HG03103 (cell line): ENCODE measurements around the gene CHRNB1.

Experiments
- ATAC-seq: cut with Tn5 transposase; IDR thresholded peaks from one replicate; pipeline ENCODE4 v1.9.1; 2021; ENCODE audit warnings: low read depth; ENCODE audit not compliant: unreplicated experiment

CHRNB1 gene

DNA sequence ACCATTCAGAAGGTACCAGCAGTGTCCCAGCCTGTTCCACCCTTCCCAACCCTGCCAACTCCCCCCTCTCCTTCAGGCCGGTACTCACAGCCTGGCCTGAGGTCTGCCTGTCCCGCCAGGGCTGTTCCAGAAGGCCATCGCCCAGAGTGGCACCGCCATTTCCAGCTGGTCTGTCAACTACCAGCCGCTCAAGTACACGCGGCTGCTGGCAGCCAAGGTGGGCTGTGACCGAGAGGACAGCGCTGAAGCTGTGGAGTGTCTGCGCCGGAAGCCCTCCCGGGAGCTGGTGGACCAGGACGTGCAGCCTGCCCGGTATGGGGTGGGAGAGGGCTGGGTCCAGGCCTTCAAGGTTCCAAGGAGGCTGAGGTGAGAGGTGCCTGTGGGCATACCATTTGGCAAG, 30.0 kb upstream of the CHRNB1 start:
- no peak for ATAC-seq

DNA sequence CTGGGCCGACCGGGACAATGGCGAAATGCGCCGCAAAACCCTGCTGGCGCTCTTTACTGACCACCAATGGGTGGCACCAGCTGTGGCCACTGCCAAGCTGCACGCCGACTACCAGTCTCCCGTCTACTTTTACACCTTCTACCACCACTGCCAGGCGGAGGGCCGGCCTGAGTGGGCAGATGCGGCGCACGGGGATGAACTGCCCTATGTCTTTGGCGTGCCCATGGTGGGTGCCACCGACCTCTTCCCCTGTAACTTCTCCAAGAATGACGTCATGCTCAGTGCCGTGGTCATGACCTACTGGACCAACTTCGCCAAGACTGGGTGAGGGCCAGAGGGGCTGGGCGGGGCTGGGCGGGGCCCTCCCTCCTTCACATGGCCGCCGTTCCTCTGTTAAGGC, 29.1 kb upstream of the CHRNB1 start:
- no peak for ATAC-seq

DNA sequence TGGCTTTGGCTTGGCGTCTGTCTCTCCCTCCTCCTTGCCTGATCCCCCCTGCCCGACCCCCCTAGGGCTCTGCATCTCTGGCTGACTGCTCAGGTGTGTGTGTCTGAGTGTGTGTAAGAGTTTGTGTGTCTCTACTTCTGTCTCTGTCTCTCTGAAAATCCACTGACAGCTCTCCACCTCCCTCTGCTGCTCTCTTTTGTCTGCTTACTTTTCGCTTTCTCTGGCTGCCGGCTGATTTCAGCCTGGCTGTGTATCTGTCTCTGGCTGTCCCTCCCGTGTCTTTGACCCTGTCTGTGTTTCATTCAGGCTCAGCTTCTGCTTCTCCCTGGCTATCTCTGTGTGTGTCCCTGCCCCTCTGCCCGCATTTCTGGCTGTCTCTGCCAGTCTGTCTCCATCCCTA, 28.5 kb upstream of the CHRNB1 start:
- no peak for ATAC-seq

DNA sequence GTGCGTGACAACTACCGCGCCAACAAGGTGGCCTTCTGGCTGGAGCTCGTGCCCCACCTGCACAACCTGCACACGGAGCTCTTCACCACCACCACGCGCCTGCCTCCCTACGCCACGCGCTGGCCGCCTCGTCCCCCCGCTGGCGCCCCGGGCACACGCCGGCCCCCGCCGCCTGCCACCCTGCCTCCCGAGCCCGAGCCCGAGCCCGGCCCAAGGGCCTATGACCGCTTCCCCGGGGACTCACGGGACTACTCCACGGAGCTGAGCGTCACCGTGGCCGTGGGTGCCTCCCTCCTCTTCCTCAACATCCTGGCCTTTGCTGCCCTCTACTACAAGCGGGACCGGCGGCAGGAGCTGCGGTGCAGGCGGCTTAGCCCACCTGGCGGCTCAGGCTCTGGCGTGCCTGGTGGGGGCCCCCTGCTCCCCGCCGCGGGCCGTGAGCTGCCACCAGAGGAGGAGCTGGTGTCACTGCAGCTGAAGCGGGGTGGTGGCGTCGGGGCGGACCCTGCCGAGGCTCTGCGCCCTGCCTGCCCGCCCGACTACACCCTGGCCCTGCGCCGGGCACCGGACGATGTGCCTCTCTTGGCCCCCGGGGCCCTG, 27.7 kb upstream of the CHRNB1 start:
- ATAC-seq, result no peak

DNA sequence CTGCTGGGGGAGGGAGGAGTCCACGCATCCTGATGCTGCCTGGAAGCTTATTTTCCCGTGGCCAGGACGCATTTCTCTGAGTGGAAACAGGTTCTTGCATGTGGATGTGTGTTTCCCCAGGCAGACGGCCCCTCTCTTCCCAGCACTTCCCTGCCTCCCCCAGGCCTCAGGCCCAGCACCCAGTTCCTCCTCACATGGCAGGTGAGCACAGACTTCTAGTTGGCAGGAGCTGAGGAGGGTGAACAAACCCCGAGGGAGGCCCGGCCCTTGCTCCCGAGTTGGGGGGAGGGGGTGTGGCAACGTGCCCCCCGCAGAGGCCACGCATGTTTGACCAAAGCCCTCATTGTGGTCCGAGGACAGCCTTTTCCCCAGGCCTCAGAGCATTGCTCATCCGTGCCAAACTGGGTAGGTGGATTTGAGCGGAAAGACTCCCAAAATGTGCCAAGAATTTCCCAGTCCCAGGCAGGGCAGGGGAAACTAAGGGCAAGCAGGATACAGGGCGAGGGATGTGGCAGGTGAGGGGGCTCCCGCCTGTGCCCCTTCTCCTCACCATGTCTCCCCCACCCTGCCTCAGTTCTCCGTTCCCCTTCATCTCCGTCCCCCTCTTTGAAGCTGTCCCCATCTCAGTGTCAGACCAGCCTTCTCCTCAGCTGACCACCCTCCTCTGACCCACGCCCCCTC, 26.2 kb upstream of the CHRNB1 start:
- ATAC-seq, result no peak

DNA sequence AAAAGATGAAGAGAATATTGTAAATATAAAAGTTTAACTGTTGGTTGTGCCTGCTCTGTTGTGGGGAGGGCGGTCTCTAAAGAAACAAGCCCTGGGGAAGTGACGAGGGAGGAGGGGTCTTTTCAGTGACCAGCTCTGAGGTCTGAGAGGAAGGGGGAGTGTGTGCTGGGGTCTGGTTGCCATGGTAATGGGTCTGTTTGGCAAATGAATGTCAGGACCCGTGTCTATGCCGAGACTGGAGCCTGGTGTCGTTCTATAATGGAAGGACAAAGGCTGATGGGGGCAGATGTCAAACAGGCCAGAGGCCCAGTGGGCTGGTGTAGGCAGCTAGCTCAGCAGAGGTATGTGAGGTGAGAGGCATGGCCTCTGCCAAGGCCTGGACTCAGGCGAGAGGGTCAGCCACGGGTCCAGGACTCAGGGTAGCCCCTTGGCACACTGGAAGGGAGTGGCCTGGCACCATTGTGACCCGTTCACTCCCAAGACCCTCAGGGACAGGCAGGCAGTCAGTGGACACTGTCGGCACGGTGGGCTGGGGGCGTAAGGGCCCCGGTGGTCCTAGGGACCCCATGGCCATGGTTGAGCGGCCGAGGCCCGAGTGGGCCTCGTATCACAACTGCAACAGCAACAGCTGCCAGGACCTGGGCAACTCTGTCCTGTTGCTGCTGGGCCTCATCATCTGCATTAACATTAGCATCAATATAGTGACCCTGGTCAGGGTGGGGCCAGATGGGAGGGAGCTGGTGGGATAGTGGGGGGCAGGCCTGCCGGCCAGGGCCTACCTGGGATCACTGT, 24.8 kb upstream of the CHRNB1 start, which contains the start of gene SPEM1:
SPEM1 (plus strand) TSS at position 506 of the 792 bp plus-strand sequence; CDS start at position 567, 61 bp downstream.
- no peak for ATAC-seq

DNA sequence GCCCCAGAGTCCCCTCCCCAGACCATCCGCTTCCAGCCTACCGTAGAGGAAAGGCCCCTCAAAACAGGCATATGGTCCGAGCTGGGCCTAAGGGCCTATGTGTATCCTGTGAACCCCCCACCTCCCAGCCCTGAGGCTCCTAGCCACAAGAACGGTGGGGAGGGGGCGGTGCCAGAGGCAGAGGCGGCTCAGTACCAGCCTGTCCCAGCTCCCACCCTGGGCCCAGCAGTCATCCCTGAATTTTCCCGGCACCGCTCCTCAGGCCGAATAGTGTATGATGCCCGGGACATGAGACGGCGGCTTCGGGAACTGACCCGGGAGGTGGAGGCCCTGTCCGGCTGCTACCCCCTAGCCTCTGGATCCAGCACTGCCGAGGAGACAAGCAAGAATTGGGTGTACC, 23.7 kb upstream of the CHRNB1 start:
- ATAC-seq, result no peak

DNA sequence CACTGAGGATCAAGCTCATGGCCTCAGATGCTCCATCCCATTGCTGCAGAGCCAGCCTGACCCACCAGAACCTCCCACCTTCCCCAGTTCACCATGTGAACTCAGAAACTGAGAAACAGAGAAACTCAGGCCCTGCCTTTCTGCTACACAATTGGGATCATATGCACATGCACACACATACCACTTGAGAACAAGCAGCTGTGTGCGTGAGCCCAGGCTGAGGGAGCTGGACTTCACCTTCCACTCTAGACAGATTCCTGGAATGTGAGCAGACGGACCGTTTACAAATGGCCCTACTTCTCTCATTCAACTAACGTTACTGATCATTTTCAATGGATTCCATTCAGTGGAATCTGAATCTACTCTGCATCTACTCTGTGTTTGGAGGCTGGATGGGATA, 21.2 kb upstream of the CHRNB1 start:
- no peak for ATAC-seq

DNA sequence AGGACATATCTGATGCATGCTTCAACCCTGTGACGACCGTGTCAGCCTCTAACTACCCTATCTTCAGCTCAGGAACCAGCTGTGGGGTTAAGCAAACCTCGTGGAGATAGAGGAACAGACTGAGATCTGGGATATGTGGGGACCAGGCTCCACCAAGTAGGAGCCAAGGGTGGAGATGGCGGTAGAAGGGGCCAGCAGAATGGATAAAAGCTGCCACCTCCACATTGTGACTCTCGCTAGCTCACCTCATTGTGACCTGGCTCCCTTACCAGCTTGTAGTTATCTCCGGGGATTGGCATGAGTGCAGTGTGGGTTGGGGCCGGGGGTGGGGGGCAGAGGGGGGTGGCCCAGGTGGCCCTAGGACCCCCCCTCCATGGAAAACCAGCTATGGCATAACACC, 19.5 kb upstream of the CHRNB1 start, which contains the start of gene SPEM2:
SPEM2 (plus strand) TSS at position 301 of the 400 bp plus-strand sequence; CDS start at position 374, 73 bp downstream.
- no peak for ATAC-seq

DNA sequence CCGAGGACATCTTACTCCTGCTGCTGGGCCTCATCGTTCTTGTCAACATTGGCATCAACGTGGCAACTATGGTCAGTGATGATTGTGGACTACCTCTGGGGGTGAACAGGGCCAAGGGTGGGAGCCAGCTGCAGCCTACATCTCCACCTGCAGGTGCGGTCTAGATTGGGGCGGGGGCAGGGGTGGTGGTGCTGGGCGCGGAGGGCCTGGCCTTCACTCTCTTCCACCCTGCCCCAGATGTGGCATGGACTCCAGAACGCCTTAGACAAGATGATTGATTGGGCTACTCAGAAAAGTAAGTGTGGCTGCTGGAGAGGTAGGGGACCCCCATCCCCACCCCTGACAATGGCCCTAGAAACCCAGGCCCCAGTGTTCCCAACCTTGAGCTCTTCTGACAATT, 19.1 kb upstream of the CHRNB1 start:
- ATAC-seq, result no peak

DNA sequence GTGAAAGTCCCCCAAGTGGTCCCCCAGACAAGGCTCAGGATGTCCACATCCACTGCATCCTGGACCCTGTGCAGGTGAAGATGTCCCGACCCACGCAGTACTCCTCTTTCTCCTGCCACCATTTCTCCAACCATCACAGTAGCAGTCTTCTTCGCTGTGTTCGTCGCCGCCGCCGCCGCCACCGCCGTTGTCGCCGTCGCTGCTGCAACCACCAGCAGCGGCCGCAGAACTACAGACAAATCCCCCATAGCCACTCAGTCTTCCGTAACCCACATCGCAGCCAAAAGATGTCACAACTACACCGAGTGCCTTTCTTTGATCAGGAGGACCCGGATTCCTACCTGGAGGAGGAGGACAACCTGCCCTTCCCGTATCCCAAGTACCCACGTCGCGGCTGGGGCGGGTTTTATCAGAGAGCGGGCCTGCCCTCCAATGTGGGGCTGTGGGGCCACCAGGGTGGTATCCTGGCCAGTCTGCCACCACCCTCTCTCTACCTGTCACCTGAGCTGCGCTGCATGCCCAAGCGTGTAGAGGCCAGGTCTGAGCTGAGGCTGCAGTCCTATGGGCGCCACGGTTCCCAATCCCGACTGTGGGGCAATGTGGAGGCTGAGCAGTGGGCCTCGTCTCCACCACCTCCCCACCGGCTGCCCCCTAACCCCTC, 18.5 kb upstream of the CHRNB1 start:
- no peak for ATAC-seq

DNA sequence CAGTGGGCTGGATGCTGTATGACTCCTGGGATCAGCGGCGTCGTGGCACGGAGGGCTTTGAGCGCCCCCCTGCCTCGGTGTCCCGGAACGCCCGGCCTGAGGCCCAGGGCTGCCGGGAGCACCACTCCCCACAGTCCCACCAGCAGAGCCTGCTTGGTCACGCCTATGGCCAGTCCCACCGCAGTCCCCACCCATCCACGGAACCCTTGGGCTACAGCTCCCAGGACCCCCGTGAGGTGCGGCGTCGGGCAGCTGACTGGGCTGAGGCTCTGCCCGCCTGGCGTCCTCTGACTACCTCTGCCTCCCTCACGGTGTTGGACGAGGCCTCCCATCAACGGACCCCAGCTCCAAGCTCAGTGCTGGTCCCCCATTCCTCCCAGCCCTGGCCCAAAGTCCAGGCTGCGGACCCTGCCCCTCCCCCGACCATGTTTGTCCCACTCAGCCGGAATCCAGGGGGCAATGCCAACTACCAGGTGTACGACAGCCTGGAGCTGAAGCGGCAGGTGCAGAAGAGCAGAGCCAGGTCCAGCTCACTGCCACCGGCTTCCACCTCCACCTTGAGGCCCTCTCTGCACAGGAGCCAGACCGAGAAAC, 17.9 kb upstream of the CHRNB1 start:
- no peak for ATAC-seq

DNA sequence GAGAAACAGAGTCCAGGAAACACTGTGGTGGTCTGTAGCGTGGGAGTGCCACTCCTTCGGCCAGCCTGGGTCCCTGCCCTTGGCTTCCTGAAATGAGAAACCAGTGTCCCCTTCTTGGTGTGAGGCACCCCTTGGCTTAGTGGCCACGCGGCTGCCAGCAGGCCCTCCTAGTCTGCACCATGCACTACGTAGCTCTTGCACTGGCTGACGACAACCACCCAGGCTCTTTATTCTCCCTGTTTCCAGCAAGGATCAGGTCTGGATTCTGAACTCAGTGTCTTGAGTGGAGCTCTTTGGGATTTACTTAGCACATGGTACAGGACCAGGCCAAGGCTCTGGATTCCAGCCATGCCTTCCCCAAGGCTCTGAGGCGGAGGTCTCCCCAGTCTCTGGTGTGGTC, 17.3 kb upstream of the CHRNB1 start:
- no peak for ATAC-seq

DNA sequence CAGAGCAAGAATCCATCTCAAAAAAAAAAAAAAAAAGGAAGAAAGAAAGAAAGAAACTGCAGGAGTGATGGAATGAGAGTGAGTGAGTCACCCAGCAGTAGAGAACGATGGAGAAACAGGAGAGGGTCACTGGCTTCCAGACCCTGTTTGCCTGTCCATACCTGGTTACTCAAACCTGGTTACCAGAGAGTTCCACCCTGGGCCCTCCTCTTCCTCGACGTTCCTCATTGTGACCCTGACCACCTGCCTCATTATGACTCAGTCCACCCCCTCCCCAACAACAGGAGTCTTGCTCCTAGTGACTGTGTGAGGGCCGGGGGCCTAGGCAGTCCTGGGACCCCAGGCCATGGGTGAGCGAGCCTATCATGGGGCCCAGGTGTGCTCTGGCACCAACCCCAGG, 16.3 kb upstream of the CHRNB1 start, which contains the start of gene SPEM3:
SPEM3 (plus strand) TSS at position 301 of the 400 bp plus-strand sequence; CDS start at position 347, 46 bp downstream.
- ATAC-seq, result no peak

DNA sequence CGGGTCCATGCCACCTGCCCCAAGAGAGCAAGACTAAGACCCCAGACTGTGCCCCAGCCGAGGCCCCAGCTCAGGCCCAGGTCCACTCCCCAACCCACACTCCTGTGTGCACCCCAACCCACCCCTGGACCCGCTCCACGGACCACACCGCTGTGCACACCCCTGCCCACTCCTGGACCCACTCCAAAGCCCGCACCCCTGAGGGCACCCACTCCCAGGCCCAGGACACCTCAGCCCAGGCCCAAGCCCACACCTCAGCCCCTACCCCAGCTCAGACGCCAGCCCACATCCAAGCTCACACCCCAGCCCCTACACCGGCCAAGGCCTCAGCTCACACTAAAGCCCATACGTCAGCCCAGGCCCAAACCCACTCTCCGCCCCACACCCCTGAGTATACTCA, 15.1 kb upstream of the CHRNB1 start:
- ATAC-seq, result no peak

DNA sequence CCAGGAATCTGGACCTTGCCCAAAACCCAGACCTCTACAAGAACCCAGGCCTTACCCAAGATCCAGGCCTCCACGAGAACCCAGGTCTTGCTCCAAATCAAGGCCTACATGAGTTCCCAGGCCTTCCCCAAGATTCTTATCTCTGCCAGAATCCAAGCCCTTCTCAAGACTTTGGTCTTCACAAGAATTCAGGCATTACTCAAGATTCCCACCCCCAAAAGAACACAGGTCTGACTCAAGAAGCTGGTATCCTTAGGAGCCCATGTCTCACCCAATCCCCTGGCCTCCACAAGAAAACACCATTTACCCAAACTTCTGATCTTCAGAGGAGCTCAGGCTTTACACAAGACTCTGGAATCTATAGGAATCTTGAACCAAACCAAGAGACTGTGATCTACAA, 13.6 kb upstream of the CHRNB1 start:
- no peak for ATAC-seq

DNA sequence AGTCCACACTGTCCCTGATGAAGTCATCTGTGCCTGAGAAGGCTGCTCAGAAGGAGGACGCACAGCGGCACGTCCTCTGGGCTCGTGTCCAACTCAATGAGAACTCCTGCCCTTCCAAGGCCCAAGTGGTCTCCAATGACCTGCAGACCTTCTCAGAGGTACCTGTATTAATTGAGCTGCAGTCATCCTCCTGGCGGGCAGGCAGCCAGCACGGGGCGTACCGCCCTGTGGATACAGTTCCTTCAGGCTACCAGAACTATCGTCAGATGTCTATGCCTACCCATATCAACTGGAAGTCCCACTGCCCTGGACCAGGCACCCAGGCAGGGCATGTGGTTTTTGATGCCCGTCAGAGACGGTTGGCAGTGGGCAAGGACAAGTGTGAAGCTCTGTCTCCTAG, 12.6 kb upstream of the CHRNB1 start:
- ATAC-seq, result no peak

DNA sequence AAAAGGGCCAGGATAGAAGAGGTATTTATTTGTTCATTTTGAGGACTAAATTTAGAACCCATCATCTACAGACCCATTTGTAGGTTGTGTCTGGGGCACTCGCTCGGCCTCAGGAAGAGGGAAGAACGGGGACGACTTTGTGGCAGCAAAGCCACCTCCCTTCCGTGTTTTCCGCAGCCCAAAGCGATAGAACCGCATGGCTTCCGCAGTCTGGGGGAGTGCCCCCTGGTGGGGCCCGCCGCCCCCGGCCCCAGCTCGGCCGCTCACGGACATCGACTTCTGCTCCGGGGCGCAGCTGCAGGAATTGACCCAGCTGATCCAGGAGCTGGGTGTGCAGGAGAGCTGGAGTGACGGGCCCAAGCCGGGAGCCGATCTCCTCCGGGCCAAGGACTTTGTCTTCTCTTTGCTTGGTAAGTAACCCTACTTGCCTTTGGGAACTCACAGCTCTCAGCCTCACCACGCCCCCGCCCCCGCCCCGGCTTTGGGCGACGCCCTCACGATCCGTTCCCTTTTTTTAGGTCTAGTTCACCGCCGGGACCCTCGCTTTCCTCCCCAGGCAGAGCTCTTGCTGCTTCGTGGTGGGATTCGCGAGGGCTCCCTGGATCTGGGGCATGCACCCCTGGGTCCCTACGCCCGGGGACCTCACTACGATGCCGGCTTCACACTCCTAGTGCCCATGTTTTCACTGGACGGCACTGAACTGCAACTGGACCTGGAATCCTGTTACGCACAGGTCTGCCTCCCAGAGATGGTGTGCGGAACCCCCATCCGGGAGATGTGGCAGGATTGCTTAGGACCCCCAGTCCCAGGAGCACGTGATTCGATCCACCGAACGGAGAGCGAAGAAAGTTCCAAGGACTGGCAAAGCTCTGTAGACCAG, 8.9 kb upstream of the CHRNB1 start:
- ATAC-seq, result peak; percentile 10

DNA sequence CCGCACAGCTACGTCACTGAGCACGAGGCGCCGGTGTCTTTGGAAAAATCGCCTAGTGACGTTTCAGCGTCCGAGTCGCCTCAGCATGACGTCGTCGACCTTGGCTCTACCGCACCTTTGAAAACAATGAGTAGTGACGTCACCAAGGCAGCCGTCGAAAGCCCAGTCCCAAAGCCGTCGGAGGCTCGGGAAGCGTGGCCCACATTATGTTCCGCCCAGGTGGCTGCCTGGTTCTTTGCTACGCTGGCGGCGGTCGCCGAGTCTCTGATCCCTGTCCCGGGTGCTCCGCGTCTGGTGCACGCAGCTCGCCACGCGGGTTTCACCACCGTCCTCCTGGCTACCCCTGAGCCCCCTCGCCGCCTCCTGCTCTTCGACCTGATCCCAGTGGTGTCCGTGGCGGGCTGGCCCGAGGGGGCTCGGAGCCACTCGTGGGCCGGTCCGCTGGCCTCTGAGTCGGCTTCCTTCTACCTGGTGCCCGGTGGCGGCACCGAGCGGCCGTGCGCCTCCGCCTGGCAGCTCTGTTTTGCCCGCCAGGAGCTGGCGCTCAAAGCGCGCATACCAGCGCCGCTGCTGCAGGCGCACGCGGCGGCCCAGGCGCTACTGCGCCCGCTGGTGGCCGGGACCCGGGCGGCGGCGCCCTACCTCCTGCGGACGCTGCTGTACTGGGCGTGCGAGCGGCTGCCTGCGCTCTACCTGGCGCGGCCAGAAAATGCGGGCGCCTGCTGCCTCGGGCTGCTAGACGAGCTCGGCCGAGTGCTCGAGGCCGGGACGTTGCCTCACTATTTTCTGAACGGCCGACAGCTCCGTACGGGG, 8.1 kb upstream of the CHRNB1 start:
- no peak for ATAC-seq
